Peyer's patch (tissue), 4 donors: Measurements from ENCODE around the gene OR10A4.

Source experiments
- POLR2A ChIP-seq, 2 donors: fragments of 450-650 bp; IDR thresholded peaks; one replicate each; pipeline ENCODE4 v1.5.1; 2017; ENCODE audit warnings: antibody characterized with exemption in 2 of 2, mild to moderate bottlenecking in 2 of 2, moderate library complexity in 2 of 2
- TF ChIP-seq, protein P1 (sequence below), 6 experiments: fragments of 450-650 bp in 4 of 6; fragments of 200-600 bp in 2 of 6; sonication (generic) in 1 of 6; IDR thresholded peaks; one replicate each; pipeline ENCODE4 v1.5.1; 2017 to 2019; ENCODE audit warnings: antibody characterized with exemption in 6 of 6, mild to moderate bottlenecking in 3 of 6, moderate library complexity in 1 of 6

DNA sequence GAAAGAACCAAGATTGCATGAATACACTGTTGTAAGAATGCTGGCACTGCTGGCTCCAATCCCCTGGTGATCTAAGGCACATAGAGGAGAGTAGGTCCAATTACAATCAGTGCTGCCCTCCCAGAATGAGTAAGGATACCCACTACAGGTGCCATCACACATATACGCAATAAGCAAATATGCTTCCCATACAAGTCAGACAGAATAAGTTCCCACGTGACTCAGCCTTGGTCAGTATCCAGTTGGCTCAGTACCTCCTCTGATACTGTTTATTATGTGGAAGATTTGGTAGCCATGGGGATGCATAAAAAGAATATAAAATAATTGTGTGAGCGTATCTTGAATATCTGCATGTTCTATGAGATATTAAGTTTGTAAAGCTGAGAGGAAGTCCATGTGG is 35.5 kb downstream of the OR10A4 start:
- TF ChIP-seq, protein P1, sequence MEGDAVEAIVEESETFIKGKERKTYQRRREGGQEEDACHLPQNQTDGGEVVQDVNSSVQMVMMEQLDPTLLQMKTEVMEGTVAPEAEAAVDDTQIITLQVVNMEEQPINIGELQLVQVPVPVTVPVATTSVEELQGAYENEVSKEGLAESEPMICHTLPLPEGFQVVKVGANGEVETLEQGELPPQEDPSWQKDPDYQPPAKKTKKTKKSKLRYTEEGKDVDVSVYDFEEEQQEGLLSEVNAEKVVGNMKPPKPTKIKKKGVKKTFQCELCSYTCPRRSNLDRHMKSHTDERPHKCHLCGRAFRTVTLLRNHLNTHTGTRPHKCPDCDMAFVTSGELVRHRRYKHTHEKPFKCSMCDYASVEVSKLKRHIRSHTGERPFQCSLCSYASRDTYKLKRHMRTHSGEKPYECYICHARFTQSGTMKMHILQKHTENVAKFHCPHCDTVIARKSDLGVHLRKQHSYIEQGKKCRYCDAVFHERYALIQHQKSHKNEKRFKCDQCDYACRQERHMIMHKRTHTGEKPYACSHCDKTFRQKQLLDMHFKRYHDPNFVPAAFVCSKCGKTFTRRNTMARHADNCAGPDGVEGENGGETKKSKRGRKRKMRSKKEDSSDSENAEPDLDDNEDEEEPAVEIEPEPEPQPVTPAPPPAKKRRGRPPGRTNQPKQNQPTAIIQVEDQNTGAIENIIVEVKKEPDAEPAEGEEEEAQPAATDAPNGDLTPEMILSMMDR (IDR thresholded peaks at IDR 0.05): no peak
- no peak for TF ChIP-seq POLR2A (IDR thresholded peaks at IDR 0.05)
